DOHH2 (cell line): ENCODE results near the gene GABARAPL1.

ENCODE experiments used
- H3F3A ChIP-seq: fragments of 200-600 bp; sonication (generic), shearing (Covaris generic); 2 replicates; pipeline ENCODE4 v1.6.0; 2016; ENCODE audit warnings: antibody characterized with exemption, mild to moderate bottlenecking; ENCODE audit not compliant: control insufficient read depth, insufficient read depth
- H3K27ac ChIP-seq: fragments of 200-600 bp; sonication (generic); 2 replicates; pipeline ENCODE4 v1.5.1; 2014; ENCODE audit warnings: low read depth, mild to moderate bottlenecking, low read length, moderate library complexity
- H3K27me3 ChIP-seq: fragments of 200-600 bp; sonication (generic); 2 replicates; pipeline ENCODE4 v1.6.1; 2014; ENCODE audit warnings: mild to moderate bottlenecking, low read length, mixed read lengths; ENCODE audit not compliant: control insufficient read depth
- H3K36me3 ChIP-seq: fragments of 200-600 bp; sonication (generic); 2 replicates; pipeline ENCODE4 v1.6.1; 2014; ENCODE audit warnings: mild to moderate bottlenecking, low read length, moderate library complexity, mixed read lengths; ENCODE audit not compliant: control insufficient read depth
- H3K4me1 ChIP-seq: fragments of 200-600 bp; sonication (generic); 2 replicates; pipeline ENCODE4 v1.6.1; 2014; ENCODE audit warnings: mild to moderate bottlenecking, low read length, mixed read lengths; ENCODE audit not compliant: control insufficient read depth
- H3K4me2 ChIP-seq: fragments of 200-600 bp; sonication (generic); 2 replicates; pipeline ENCODE4 v1.6.0; 2014; ENCODE audit warnings: mild to moderate bottlenecking, low read length, moderate library complexity
- H3K4me3 ChIP-seq: fragments of 200-600 bp; sonication (generic); 2 replicates; pipeline ENCODE4 v1.5.1; 2014; ENCODE audit warnings: mild to moderate bottlenecking, low read length, mixed read lengths
- H3K79me2 ChIP-seq: fragments of 200-600 bp; sonication (generic); 2 replicates; pipeline ENCODE4 v1.6.1; 2014; ENCODE audit warnings: mild to moderate bottlenecking, low read length, mixed read lengths; ENCODE audit not compliant: control insufficient read depth
- H3K9me2 ChIP-seq: fragments of 200-600 bp; sonication (generic); replicated peaks from 2 replicates; pipeline ENCODE4 v1.6.1; 2014; ENCODE audit warnings: mild to moderate bottlenecking, low read length, mixed read lengths; ENCODE audit not compliant: control insufficient read depth
- H3K9me3 ChIP-seq: fragments of 200-600 bp; sonication (generic); 2 replicates; pipeline ENCODE4 v1.6.1; 2014; ENCODE audit warnings: antibody characterized with exemption, low read length, mixed read lengths; ENCODE audit not compliant: control insufficient read depth, insufficient read depth
- H4K20me1 ChIP-seq: fragments of 200-600 bp; sonication (generic); 2 replicates; pipeline ENCODE4 v1.6.0; 2014; ENCODE audit warnings: low read depth, mild to moderate bottlenecking, antibody characterized with exemption, low read length, moderate library complexity; ENCODE audit not compliant: control insufficient read depth, insufficient read depth
- EZH2phosphoT487 ChIP-seq: fragments of 200-600 bp; sonication (generic); IDR thresholded peaks from 2 replicates; pipeline ENCODE4 v1.6.1; 2017; ENCODE audit warnings: borderline replicate concordance, mild to moderate bottlenecking, antibody characterized with exemption, low read length, moderate library complexity, mixed read lengths
- TF ChIP-seq, protein P1 (sequence below): fragments of 200-600 bp; sonication (generic); IDR thresholded peaks from one replicate; pipeline ENCODE4 v1.5.1; 2014; ENCODE audit warnings: antibody characterized with exemption, mild to moderate bottlenecking, low read depth, low read length; ENCODE audit not compliant: poor library complexity, severe bottlenecking

The GABARAPL1 gene

DNA sequence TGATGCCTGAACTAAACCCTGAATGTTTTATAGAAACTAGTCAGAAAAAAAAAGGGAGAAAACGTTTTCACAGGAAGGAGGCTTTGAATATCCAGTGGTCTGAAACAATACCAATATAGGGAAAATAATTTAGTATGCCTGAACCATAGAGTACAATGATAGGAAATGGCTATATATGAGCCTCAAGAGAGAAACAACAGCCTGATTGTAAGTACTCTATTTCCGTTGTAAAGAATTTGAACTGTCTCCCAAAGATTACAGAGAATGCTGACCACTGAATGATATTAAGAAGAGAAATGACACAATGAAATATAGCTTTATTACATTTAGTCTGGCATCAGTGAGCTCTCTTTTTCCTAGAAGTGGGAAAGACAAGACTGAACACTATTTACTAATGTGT is 5.5 kb upstream of the GABARAPL1 start:
- H3K4me2 ChIP-seq: no peak overlapping the region
- no peaks in the 10 kb centered on the region for H3K79me2 ChIP-seq
- H3K27ac ChIP-seq: no peak overlapping the region
- no peaks in the 10 kb centered on the region for H4K20me1 ChIP-seq
- no peaks in the 10 kb centered on the region for H3K9me3 ChIP-seq
- no peaks in the 10 kb centered on the region for H3K9me2 ChIP-seq
- no peaks in the 10 kb centered on the region for H3K36me3 ChIP-seq
- H3K27me3 ChIP-seq: peaks cover 32% of the 10 kb centered on the region
- no peaks in the 10 kb centered on the region for H3F3A ChIP-seq
- no peak for TF ChIP-seq EZH2phosphoT487
- TF ChIP-seq, protein P1, sequence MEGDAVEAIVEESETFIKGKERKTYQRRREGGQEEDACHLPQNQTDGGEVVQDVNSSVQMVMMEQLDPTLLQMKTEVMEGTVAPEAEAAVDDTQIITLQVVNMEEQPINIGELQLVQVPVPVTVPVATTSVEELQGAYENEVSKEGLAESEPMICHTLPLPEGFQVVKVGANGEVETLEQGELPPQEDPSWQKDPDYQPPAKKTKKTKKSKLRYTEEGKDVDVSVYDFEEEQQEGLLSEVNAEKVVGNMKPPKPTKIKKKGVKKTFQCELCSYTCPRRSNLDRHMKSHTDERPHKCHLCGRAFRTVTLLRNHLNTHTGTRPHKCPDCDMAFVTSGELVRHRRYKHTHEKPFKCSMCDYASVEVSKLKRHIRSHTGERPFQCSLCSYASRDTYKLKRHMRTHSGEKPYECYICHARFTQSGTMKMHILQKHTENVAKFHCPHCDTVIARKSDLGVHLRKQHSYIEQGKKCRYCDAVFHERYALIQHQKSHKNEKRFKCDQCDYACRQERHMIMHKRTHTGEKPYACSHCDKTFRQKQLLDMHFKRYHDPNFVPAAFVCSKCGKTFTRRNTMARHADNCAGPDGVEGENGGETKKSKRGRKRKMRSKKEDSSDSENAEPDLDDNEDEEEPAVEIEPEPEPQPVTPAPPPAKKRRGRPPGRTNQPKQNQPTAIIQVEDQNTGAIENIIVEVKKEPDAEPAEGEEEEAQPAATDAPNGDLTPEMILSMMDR: no peak
- peaks cover 16% of the 10 kb centered on the region for H3K4me1 ChIP-seq
- no peak overlapping the region for H3K4me3 ChIP-seq

DNA sequence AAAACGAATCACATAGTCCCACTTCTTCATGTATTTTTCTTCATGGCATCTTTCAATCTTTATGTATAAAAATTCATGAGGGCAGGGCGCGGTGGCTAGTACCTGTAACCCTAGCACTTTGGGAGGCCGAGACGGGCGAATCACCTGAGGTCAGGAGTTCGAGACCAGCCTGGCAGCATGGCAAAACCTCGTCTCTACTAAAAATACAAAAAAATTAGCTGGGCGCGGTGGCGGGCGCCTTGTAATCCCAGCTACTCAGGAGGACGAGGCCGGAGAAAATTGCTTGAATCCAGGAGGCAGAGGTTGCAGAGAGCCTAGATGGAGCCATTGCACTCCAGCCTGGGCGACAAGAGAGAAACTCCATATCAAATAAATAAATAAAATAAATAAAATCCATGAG is 2.5 kb upstream of the GABARAPL1 start:
- Histone ChIP-seq H3K9me2 (no peaks in the 10 kb centered on the region), H3K9me3 (no peaks in the 10 kb centered on the region), H3K36me3 (no peaks in the 10 kb centered on the region), H3K4me2 (no peak overlapping the region), H3K4me1 (peaks cover 22% of the 10 kb centered on the region), H3K27me3 (peaks cover 47% of the 10 kb centered on the region), H3F3A (no peaks in the 10 kb centered on the region), H4K20me1 (no peaks in the 10 kb centered on the region), H3K79me2 (no peaks in the 10 kb centered on the region), H3K4me3 (no peak overlapping the region), H3K27ac (no peak overlapping the region)
- no peak for TF ChIP-seq EZH2phosphoT487
- TF ChIP-seq, protein P1: no peak

DNA sequence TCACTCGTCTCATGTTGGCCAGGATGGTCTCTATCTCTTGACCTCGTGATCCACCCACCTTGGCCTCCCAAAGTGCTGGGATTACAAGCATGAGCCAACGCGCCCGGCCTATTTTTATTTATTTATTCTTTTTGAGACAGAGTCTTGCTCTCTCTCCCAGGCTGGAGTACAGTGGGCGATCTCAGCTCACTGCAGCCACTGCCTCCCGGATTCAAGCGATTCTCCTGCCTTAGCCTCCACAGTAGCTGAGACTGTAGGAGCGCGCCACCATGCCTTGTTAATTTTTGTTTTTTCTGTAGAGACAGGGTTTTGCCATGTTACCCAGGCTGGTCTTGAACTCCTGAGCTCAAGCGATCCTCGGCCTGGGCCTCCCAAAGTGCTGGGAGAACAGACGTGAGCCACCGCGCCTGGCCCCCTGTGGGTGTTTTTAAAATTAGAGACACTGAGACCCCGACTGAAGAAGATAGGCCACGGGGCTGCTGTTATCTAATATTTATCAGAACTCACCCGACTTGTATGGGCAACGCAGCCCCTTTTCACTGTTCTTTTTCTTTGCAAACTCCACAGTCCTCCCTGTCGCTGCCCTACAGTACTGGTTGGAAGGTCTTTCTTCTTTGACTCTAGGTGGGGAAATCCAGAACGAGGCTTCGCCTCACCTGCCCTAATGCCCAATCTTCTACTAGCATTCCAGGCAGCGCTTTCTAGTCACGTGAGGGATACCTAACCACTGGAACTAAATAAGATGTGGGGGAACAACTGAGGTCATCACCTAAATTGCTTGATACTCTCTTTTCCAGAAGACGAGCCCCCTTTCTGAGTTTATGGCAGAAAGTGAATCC is 1.4 kb upstream of the GABARAPL1 start:
- H3K4me3 ChIP-seq: no peak overlapping the region

More for the DNA sequence above, 1.4 kb upstream of the GABARAPL1 start:
- H3K27me3 ChIP-seq: peaks cover 45% of the 10 kb centered on the region
- TF ChIP-seq EZH2phosphoT487: no peak
- TF ChIP-seq, protein P1: no peak
- H3K36me3 ChIP-seq: no peaks in the 10 kb centered on the region
- H3K27ac ChIP-seq: no peak overlapping the region
- H3F3A ChIP-seq: no peaks in the 10 kb centered on the region
- no peaks in the 10 kb centered on the region for H3K9me2 ChIP-seq
- H4K20me1 ChIP-seq: no peaks in the 10 kb centered on the region
- no peak overlapping the region for H3K4me2 ChIP-seq
- H3K4me1 ChIP-seq: peaks cover 22% of the 10 kb centered on the region
- H3K9me3 ChIP-seq: no peaks in the 10 kb centered on the region
- no peaks in the 10 kb centered on the region for H3K79me2 ChIP-seq
